SIG-M5 (cell line): ENCODE data around the gene CUL1.

Experiments
- DNase-seq: peaks from one replicate; lab custom pipeline; 2025; lab: John Stamatoyannopoulos, UW

The CUL1 gene

DNA sequence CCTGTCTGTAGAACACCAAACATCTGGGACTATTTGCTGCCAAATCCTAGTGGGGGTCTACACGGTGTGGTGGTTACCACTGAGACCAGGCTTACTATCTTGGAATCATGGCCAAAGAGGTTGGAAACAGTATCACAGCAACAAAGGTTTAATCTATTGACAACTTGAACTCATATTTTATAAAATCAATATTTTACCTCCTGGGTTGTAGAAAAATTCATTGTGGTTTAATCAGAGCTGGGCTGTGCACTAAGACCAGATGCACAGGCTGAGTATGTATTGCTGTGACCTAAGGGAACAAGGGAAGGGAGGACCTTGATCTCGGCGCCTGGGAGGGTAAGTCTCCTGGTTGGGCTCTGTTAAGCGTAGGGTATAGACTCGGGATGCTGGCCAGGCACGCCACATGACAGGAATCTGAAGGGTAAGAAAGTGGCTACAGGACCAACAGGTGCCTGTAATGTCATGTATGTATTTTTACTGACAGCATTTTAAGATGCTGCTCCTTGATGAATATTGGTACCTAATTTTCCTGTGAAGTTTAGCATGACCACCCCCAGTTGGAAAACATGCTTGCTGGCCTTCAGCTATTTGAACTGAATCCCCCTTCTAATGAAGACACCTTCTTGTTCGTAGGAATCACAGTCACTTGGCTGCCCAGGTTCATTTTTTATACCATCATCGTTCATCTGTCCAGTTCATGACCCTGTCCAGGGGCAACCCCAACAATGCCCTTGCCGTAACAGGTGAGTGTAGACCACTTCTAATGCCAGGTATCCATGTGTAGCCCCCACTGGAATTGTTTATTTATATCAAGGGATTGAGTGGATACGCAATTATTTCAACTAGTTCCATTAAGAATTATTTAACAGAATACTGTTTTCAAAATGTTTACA, 105.9 kb downstream of the CUL1 start:
- no peak for DNase-seq

DNA sequence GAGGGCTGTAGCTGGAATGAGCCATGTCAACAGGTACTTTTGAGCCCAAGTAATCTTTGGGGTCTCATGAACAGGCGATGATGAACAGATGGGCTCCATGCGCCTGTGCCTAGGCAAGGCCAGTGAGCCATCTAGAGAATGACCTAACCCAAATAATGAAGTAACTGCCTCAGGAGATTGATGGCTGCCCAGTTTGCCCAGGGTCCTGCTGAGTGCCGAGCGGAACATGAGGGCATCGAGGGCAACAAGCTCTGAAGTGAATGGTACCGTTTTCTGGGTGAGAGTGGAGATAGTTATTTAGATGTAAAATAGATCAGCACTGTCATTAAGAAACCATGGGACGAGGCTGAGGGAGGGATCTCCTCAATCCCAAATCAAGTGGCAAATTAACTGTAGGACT, 107.5 kb downstream of the CUL1 start:
- no peak for DNase-seq

DNA sequence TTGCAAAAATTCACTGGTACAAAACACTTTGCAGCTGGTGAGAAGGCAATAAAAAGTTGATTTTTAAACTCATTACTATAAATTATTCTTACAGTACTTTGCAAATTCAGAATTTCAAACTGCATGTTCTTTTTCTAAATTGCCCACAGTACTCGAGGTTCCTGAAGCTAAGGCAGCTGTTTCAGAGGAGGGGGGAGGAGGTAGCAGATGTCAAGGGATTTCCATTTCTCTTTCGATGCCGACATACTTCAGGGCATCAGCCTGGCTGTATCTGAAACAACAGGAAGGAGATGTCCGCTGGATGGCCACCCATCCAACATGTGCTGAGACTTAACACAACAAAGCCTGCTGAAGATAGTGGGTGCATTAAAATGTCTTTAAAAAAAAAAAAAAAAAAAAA, 108.7 kb downstream of the CUL1 start:
- DNase-seq, result no peak

DNA sequence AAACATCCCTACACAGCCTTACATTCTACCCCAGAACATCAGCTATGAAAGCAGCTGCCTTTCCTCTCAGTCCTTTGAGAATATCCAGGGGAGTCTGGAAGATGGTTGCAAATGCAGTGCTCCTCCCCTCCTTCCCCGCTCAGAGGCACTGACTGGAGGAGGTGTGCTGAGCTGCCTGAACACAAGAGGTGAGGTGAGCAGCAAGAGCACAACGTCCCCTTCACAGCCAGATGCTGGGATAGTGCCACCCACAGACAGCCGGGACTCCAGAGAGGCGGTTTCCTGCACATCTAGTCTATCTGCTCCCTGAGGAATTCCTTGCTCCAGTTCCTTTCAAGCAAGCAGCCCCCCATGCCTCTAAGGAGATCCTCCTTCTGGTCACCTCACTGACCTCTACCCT, 111.2 kb downstream of the CUL1 start:
- no peak for DNase-seq

DNA sequence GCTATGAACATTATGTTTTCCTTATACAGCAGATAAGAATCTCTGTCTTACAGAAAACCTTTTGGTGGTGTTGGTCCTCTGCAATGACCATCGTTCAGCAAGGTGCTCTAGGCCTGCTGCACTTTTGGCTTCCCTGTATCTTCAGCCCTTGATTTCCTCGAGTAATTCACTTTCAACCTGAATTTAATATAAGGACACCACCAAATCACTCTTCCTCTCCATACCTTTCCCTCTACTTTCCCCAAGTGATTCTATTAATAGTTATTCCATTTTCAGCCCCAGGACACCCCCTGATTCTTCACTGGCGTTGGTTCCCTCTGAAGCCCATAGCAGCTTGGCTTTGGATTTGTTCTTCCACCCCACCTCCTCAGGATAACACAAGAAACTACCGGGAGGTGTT, 113.2 kb downstream of the CUL1 start:
- DNase-seq, result no peak

DNA sequence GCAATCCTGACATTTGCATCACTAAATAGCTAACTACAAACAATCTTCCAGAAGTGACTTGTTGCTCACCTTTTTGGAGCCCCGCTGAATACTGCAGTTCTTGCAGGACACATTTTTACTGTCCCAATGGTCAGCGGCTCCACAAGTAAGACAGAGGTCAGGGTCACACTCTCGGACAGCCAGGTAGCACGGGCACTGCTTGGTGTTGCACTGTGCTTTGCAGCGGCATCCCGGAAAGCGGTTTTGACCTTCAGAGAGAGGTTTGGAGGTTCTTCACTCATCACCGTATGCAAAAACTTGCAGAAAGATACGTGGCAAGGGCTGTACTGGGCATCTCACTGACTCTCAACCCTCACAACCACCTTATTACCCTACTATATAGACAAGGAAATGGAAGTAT, 115.2 kb downstream of the CUL1 start:
- DNase-seq, result no peak

DNA sequence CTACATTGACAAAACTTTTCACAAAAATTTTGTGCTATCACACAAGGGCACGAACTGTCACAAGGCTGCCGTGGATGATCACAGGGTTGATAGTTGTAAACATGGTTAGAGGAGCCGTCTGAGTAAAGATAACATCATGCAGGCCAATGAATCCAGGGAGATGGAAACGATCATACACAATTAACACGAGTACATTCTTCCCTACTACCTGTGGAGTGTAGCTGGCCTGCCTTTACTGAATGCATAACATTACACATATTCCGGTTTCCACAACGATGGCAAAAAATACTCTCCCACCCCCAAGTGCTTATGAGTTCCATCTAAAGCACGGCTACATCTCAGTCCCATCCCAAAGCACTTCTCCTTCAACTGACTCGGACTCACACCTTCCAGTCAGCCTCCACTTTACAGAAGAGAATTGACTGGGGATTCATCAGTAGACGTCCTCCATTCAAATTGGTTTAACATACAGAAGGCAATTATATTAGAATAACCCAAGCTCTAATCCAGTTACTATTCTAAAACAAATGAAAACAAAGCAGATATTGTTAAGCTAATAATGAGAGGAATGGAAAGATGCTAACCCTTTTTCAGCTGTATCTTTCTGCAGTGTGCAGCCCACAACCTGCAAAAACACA, 116.3 kb downstream of the CUL1 start:
- no peak for DNase-seq

DNA sequence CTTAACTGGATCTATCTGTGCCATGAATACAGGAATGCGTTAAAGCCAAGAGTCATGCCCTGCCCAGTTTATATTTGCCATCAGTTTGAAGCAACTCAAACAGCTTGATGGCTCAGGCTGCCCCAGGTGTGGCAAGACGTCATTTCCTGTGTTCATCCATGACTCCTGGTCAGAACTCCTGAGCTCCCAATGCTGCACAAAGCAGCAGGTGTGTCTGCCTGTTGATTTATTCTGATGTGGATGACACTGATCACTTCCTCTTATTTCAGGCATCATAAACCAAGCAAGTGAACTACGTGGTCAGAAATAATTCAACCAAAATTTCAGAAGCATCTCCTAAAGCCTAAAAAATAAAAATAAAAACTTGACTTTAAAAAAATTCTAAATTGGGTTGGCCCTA, 116.9 kb downstream of the CUL1 start:
- DNase-seq, result no peak

DNA sequence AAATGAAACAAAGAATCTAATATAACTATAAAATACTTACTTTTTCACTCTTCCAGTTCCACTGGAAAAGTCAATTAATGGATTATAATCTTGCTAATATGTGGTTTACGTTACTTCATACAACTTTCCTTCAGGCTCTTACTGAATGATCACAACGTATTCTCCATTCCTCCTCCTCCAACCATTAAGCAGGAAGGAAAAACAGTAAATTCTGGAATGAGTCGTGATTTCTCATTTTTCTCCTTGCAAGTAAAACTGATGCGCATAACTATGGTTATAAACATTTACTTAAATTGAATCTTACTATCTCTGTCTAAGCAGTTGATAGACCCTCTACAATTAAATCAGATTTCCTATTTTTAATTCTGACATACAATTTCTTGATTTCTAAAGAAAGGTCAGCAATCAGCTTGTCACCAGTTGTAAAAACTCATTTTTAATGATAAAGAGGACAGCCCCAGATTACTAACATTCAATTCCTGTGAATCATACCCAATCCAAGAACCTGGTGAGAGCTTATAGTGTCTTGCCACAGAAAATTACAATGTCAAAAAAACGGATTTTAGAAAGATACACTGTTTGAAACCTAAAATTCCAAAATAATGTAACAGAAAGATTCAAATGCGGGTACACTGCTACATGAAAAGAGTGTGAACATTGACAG, 121.1 kb downstream of the CUL1 start:
- no peak for DNase-seq

DNA sequence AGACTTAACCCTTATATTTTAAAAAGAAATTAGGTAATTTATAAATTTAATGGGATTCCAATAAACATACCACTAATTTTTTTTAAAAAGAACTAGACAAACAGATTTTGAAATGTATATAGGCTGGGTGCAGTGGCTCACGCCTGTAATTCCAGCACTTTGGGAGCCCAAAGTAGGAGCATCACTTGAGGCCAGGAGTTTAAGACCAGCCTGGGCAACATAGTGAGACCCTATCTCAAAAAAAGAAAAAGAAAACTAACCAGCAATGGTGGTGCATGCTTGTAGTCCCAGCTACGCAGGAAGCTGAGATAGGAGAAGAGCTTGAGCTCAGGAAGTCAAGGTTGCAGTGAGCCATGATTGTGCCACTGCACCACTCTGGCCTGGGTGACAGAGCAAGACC, 122.7 kb downstream of the CUL1 start:
- no peak for DNase-seq

DNA sequence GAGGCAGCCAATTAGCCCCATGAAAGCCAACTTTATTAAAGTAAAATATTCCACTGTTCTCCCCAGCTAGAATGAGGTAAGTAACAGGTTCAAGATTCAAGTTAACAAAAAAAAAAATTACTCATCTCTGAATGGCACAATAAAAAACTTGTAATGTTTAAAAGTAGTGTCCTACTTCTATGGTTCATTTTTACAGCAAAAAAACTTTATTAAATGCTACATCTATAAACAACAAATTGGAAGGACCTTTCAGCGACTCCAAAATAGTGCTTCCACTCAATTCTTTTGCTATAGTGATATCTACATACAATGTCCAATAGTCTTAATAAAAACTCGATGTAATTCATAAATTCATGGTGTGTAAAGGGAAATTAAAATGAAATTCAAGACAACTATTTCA, 126.2 kb downstream of the CUL1 start:
- no peak for DNase-seq

DNA sequence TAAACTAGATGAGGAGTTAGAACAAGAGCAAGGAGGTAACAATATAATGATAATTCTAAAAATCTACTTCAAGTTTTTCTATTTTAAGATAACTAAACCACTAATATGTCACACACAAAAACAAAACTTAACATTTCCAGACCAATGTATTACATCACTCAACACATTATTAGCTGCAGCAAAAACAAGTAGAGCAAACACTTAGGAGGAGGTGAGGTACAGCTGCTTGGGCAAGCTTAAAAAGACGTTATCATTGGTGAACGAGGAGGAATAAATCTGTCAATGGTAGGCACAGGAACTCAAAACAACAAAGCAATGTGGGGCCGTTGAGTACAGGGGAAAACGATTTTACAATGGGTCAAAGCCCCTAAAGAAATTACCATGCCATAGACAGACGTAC, 126.6 kb downstream of the CUL1 start:
- DNase-seq, result no peak

DNA sequence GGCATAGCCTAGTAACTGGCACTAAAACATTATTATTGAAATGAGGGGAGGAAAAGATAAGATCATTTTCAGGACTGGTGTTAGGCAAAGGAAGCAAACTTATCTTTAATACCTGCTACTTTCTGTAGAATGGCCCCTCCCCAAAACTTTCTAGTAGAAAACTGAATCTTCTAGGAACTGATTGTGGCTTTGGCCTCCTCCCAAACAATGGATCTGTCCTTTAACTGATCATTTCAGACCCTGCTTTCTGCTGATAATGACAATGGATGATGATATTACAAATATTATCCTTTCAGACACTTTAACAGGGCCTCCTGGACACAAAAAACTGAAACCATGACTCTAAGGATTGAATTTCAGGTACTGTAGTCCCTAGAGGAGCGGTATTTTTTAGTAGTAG, 130.3 kb downstream of the CUL1 start:
- no peak for DNase-seq

DNA sequence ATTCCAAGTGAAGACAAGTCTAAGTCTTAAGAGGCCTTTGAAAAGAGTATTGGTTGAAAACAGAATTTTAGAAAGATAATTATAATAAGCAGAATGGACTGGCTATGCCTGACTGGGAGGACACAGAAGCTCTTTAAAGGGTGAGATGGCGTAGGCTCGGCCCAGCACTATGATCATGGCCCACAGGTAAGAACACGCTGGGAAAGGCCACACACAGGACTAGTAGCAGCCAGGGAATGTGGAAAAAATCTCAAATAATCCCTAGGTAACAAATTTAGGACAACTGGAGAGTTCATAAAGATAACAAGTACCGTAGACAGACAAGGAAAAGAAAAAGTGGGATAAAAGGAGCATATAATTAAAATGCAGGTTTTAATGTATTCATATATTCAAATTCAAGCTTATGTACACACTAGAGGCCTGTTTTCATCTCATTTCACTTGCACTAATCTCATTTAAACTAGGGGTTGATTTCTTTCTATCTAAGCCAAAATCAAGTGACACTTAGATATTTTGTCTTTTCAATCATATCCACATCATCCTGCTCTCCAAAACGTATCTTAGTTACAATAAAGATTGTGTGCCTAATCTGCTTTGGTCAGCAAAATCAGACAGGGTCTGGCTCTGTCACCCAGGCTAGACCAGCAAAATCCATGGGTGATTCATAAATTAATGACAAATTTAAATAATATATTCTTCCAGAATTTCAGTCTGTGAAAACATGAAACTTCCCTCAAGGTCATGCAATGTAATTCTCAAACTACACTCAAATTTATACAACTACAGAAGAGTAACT, 132.4 kb downstream of the CUL1 start:
- DNase-seq, result no peak

DNA sequence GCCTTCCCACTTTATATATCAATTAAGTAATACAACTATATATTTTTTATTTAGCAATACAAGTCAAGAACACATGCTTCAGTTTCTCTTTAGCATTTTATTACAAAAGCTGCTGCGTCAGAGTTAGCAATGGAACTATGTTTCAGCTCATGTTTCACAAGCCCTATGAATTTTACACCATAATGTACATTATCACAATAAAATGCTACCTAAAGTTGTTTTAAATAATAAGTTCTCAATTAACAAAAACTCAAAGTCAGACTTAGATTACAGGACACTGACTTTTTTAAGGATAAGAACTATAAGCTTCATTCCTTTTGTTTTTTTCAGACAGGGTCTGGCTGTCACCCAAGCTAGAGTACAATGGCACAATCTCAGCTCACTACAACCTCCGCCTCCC, 133.1 kb downstream of the CUL1 start:
- no peak for DNase-seq

DNA sequence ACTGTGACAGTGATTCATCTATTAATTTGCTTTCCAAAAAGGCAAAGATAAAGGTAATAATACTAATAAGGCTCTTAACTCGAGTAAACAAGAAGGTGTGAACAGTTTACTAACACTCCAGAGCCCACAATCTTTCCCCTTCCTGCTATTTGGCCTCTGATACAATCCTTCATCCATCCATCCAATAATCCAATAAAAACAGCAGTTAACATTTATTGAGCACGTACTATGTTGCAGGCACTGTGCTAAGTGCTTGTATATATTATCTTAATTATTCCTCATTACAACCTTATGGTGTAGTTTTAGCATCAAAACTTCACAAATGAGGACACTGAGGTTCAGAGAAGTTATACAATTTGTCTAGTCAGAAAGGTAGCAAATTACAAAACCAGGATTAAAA, 135.9 kb downstream of the CUL1 start:
- DNase-seq, result no peak

DNA sequence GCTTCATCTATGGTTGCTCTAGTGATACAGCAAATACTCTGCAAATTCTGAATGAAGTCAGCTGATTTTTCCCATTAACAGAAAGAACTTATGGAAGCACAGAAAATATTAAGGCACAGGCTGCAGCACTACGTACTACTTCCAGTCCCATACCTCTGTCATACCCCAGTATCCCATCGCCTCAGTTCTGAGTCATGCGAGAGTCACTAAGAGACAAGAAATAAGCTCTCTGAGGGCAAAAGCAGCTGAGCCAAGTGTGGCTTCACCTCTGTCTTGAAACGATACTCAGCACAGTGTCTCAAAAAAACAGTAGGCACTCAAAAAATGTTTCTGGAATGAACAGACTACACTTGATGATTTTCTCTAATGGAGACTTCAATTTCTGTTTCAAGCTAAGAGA, 137.2 kb downstream of the CUL1 start:
- DNase-seq, result no peak

DNA sequence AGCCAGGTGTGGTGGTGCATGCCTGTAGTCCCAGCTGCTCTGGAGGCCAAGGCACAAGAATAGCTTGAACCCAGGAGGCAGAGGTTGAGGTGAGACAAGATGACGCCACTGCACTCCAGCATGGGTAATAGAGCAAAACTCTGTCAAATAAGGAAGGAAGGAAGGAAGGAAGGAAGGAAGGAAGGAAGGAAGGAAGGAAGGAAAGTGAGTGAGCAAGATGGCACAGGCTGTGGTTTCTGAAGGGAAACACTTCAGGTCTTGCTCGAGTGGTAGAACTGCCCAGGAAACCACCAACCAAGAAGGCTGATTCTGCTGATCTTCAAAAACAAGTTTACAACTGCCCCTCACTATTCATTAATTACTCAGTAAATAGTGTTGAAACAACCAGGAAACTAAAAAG, 140.2 kb downstream of the CUL1 start:
- DNase-seq, result no peak

DNA sequence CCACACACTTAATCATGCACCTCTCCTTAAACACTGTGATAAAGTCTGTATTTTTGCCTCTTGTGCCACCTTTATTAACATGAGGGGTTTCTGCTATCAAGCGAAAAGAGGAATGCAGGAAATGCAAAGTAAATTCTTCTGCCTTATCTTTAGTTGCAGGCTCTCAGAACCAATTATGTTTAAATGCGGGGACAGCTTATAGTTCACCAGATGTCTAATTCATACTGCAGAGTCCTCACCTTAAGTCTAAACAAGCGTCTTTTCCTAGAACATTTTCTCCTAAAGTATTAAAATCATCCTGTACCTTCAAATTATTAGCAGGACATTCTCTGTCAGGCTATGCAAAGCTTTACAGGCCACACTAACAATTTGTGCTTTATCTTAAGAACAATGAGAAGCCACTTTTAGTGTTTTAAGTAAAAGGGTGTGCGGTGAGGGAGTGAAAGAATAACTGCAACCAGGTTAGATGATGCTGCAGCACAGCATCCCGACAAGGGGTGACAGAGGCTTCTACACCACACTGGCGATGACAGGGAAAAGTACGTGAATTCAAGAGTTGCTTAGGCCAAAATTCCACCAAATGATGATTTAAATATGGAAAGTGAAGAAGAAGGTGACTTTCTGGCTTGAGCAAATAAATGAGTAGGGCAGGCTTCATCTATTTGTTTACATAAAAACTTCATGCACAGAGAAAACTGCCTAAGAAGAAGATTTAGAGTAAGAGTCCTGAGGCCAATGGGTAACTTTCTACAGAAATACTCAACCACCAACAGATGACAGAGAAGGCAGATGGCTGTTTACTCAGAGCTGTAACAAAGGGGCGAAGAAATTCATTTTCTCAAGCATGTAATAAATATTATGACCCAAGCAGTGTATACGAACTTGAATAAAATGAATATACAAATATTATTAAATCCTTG, 149.4 kb downstream of the CUL1 start:
- no peak for DNase-seq

DNA sequence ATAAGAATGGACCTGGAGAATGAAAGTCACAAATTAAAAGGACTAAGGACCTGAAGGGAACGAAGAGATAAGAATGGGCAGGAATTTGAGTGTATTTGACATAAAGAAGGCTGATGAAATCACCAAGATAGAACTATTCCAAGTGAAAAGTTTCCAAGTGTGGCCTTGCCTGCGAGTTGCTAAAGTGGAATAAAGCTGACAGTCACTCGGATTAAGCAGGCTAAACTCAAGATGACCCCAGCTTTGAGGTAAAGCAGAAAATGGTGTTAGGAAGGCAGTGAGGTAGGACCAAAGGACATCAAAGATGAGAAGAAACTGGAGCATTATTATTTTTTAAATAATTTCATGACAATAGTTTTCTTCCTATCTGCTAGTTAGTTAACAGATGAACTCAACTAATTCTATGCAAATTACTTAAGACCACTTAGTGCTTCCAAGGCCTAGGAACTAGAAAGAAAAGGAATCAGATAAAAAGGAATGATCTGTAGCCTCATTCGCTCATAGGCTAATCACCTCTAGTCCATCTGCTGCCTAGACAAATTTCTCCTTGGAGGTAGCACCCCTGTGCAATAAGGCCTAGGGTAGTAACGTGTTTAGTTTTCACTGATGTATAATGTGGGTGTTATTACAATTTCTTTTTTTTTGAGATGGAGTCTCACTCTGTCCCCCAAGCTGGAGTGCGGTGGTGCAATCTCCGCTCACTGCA, 150.8 kb downstream of the CUL1 start:
- DNase-seq, result no peak

DNA sequence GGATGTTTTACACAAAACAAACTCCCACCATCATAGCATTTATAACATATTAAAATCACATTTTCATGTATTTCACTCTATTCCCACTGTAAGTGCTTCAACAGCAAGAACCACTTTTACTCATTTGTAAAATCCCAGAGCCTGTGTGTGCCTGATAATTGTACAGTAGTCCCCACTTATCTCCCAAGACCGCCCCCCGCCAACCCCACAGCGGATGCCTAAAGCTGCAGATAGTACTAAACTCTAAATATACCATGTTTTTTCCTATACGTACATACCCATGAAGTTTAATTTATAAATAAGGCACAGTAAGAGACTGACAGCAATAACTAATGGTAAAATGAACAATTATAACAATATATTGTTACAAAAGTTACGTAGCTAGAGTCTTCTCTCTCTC, 151.9 kb downstream of the CUL1 start:
- no peak for DNase-seq
